Measurements from ENCODE around the gene ZNF70.
A peak's percentile ranks its signal among the peaks of the same experiment; 100 is the strongest.

ZNF70 gene

GRCh38 chr22:23716811-23717801, 33.8 kb downstream of the ZNF70 start:
- peak; percentile 55 to 73 (median 62) for DNase-seq

GRCh38 chr22:23715806-23716375, 35.0 kb downstream of the ZNF70 start:
- DNase-seq = no peak

- peak in 1 of 4 experiments; percentile 3 for DNase-seq
Observed at GRCh38 chr22:23714596-23715578, 36.0 kb downstream of the ZNF70 start.

GRCh38 chr22:23713696-23714595, 37.0 kb downstream of the ZNF70 start:
- no peak for DNase-seq

GRCh38 chr22:23712256-23712655, 38.7 kb downstream of the ZNF70 start:
- no peak for DNase-seq

- DNase-seq = no peak
Observed at GRCh38 chr22:23709107-23709506, 41.8 kb downstream of the ZNF70 start.

- no peak for DNase-seq
Observed at GRCh38 chr22:23708270-23708669, 42.6 kb downstream of the ZNF70 start.

GRCh38 chr22:23705358-23705757, 45.6 kb downstream of the ZNF70 start:
- DNase-seq = no peak

GRCh38 chr22:23704829-23705228, 46.1 kb downstream of the ZNF70 start:
- DNase-seq = no peak

- DNase-seq = no peak
Observed at GRCh38 chr22:23704062-23704461, 46.9 kb downstream of the ZNF70 start.

GRCh38 chr22:23700706-23701105, 50.2 kb downstream of the ZNF70 start:
- DNase-seq = no peak

- DNase-seq = no peak
Observed at GRCh38 chr22:23698673-23699235, 52.2 kb downstream of the ZNF70 start.

GRCh38 chr22:23698094-23698493, 52.8 kb downstream of the ZNF70 start:
- no peak for DNase-seq

- DNase-seq = no peak
Observed at GRCh38 chr22:23697031-23697970, 53.6 kb downstream of the ZNF70 start.

- DNase-seq = peak; percentile 27 to 68 (median 44)
Observed at GRCh38 chr22:23696326-23696851, 54.5 kb downstream of the ZNF70 start.

- DNase-seq = no peak
Observed at GRCh38 chr22:23695571-23696325, 55.2 kb downstream of the ZNF70 start.

GRCh38 chr22:23695141-23695540, 55.8 kb downstream of the ZNF70 start:
- DNase-seq = no peak

GRCh38 chr22:23693979-23694680, 56.8 kb downstream of the ZNF70 start:
- no peak for DNase-seq

Data from activated naive CD4-positive, alpha-beta T cell (primary cell).